ENCODE data around the gene HSPB2. TPM values are rescaled to one million over a fixed set of nuclear protein-coding genes. Genes with fewer than 3 reads are reported as not detected.
A peak's percentile ranks its signal among the peaks of the same experiment; 100 is the strongest.

Gene HSPB2
- total RNA-seq, 4 donors from 2014 or later = 3.1 to 4.6 TPM; not detected in 2

DNA sequence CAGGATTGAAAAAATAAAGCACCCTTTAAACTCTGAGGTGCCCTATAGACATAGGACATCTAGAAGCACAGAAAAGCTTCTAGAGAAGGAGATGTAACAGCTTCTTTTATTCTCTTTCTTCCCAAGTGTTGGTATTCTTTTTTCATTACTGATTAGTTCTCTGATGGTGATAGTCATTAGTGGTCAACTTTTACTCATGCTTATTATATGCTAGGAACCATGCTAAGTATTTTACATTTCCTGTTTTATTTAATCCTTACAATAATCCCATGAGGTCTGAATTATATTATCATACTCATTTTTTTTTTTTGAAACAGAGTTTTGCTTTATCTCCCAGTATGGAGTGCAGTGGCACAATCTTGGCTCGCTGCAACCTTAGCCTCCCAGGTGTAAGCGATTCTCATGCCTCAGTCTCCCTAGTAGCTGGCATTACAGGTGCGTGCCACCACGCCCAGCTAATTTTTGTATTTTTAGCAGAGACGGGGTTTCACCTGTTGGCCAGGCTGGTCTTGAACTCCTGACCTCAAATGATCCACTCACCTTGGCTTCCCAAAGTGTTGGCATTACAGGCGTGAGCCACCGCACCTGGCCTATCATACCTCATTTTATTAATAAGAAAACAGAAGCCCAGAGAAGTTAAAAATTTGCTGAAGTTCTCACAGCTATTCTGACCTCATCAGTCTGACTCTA is 9.2 kb downstream of the HSPB2 start:
- ATAC-seq (ENCODE audit: low FRiP score) = no peak
- DNase-seq (ENCODE audit: low spot score) = no peak
- TF ChIP-seq, protein P1, sequence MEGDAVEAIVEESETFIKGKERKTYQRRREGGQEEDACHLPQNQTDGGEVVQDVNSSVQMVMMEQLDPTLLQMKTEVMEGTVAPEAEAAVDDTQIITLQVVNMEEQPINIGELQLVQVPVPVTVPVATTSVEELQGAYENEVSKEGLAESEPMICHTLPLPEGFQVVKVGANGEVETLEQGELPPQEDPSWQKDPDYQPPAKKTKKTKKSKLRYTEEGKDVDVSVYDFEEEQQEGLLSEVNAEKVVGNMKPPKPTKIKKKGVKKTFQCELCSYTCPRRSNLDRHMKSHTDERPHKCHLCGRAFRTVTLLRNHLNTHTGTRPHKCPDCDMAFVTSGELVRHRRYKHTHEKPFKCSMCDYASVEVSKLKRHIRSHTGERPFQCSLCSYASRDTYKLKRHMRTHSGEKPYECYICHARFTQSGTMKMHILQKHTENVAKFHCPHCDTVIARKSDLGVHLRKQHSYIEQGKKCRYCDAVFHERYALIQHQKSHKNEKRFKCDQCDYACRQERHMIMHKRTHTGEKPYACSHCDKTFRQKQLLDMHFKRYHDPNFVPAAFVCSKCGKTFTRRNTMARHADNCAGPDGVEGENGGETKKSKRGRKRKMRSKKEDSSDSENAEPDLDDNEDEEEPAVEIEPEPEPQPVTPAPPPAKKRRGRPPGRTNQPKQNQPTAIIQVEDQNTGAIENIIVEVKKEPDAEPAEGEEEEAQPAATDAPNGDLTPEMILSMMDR (IDR thresholded peaks at IDR 0.05) = no peak

DNA sequence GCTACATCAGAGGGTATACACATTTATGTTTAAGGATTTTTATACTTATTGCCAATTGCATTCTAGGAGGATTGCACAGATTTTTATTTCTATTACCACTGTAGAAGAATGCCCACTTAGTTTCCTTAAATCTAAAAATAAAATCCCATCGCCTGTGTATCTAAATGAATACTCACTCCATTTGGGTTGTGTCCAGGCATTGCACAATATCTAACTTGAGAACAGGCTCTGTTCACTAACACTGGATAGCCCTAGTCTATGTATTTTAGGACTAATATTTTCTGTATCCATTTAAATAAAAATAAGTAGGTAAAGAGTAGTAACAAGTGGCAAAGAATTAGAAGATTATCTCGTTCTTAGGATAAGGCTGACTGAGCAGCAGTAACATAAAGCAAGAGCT is 10.3 kb downstream of the HSPB2 start:
- TF ChIP-seq, protein P1 (IDR thresholded peaks at IDR 0.05) = no peak
- DNase-seq (ENCODE audit: low spot score) (no peak), ATAC-seq (ENCODE audit: low FRiP score) (no peak)

DNA sequence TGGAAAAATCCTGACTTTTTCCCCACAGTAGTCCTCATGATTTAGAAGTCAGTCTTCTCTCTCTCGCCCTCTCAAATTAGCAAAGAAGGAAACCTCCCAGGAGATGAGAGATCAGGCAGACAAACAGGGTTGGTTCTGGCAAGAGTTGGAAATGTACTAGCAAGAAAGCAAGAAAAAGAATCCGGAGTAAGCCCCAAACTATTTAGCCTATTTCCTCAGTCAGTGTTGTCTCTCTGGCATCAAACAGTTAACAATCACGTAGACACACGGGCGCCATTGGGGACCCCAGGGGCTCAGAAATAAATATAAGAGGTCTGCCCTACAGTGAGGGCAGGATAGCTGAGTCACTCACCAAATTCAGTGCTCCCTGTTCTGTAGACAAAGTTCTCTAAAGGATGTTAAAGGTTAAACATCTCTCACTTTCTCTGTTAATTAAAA is 10.8 kb downstream of the HSPB2 start:
- TF ChIP-seq, protein P1 (IDR thresholded peaks at IDR 0.05) = no peak
- DNase-seq (ENCODE audit: low spot score) (no peak), ATAC-seq (ENCODE audit: low FRiP score) (no peak)

DNA sequence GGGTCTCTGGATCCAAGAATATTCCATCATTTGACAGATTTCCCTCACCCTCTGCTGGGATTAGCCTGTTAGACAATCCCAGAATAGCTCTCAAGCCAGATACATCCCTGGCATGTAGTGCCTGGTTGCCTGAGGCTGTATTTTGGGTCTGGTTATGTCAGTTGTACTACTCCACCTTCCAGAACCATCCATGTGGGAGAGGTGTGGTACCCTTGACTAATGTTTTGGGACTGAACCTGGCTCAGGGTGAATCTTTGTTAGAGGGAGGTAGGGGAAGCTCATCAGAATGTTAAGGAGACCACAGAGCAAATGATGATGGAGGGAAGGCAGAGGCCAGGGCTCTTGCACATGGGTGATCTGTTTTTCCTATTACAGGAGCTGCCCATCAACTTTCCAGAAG is 11.4 kb downstream of the HSPB2 start:
- ATAC-seq (ENCODE audit: low FRiP score) (no peak), DNase-seq (ENCODE audit: low spot score) (no peak)
- TF ChIP-seq, protein P1 (IDR thresholded peaks at IDR 0.05) = no peak

DNA sequence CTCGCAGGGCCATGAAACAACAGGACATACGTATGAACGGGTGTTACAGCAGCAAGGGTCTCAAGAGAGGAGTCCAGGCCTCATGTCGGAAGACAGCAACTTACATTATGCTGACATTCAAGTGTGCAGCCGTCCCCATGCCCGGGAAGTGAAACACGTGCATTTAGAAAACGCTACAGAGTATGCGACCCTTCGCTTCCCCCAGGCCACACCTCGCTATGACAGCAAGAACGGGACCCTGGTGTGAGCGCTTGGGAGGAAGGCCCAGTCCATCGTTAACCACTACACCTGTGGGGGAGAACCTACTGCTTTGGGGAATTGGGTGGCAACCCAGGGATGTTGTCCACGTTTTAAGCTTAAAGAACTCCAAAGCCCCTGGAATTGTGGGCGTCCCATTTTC is 13.4 kb downstream of the HSPB2 start:
- DNase-seq (ENCODE audit: low spot score) = no peak
- TF ChIP-seq, protein P1 (IDR thresholded peaks at IDR 0.05) = no peak
- no peak for ATAC-seq (ENCODE audit: low FRiP score)

DNA sequence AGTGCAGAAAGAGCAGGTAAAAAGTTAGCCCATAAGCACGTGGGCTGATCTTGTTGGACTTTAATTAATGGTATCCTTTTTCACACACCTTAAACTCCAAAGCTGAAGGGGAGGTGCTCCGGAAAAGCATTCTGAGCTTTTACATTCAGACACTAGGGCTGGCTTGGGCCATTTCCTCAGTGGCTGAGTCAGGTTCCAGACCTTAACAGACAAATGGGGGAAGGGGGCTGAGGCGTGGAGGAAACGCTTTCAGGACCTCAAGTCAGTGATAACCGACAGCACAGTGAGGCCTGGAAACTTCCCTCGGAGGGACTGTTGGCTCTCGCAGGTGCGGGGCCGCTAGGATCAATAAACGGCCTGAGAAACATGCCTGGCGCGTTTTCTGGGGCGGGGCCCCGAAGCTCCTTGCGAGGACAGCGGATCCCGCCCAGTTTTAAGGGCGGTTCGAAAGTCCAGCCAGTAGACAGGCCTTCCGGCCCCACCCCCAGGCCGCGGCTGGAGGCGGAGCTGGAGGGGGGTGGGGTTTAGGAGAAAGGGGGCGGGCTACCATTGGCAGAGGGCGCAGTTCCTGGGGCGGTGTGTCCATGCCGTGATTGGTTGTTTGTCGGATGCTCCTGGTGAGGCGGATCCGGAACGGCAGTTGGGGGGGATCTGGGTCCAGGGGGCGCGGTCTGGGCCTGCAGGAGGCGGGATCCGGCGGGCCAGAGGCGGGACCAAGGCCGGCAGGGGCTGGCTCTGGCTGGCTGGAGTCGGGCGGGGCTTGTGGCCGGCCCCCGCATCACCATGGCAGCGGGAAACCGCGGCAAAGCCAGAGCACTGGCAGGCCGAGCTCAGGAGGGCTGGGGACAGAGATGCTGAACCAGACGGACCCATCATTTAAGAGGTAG is 14.2 kb downstream of the HSPB2 start:
- peak; percentile 98 for ATAC-seq (ENCODE audit: low FRiP score)
- TF ChIP-seq, protein P1 (IDR thresholded peaks at IDR 0.05) = no peak
- peak; percentile 78 for DNase-seq (ENCODE audit: low spot score)

All from omental fat pad (tissue), 4 donors.